A673 (cell line): ENCODE results near the gene ZNF831. TPM values are rescaled to one million over a fixed set of nuclear protein-coding genes. Genes with fewer than 3 reads are reported as not detected.

Source experiments
- BruUV-seq: library from RNA; stranded (reverse); fragments of 400-500 nt; replicated peaks from 2 replicates; lab custom pipeline; 2021; lab: Mats Ljungman, UMichigan
- CTCF ChIA-PET: fragments of 300-600 bp; sonication (Branson Sonifier 250); formaldehyde crosslinking; loops from one replicate; lab custom pipeline; 2022; ENCODE audit warnings: antibody characterized with exemption; lab: Charles Lee
- POLR2A ChIA-PET: fragments of 300-600 bp; sonication (Branson Sonifier 250); formaldehyde crosslinking; loops from one replicate; lab custom pipeline; 2022; ENCODE audit warnings: antibody characterized with exemption; ENCODE audit not compliant: low non-redundant PET; lab: Charles Lee
- DNase-seq: peaks from one replicate; pipeline ENCODE4 v3.0.0-alpha.2; 2015; ENCODE audit warnings: low spot score
- H3K27ac ChIP-seq: fragments of 200-600 bp; sonication (generic); 2 replicates; pipeline ENCODE4 v1.5.1; 2016; ENCODE audit warnings: mixed run types, low read depth, mild to moderate bottlenecking, mixed read lengths, antibody characterized with exemption, low read length; ENCODE audit not compliant: poor library complexity, severe bottlenecking
- H3K27me3 ChIP-seq: fragments of 200-600 bp; sonication (generic); replicated peaks from 2 replicates; pipeline ENCODE4 v1.6.1; 2017; ENCODE audit warnings: mixed run types, low read depth, mild to moderate bottlenecking, mixed read lengths, antibody characterized with exemption, low read length; ENCODE audit not compliant: insufficient read depth, poor library complexity
- H3K36me3 ChIP-seq: fragments of 200-600 bp; sonication (generic); 2 replicates; pipeline ENCODE4 v1.6.1; 2016; ENCODE audit warnings: mixed run types, mild to moderate bottlenecking, mixed read lengths, antibody characterized with exemption, low read length; ENCODE audit not compliant: insufficient read depth, poor library complexity, severe bottlenecking
- H3K4me1 ChIP-seq: fragments of 200-600 bp; sonication (generic); 2 replicates; pipeline ENCODE4 v1.6.1; 2017; ENCODE audit warnings: mixed run types, mild to moderate bottlenecking, mixed read lengths, antibody characterized with exemption, low read length; ENCODE audit not compliant: insufficient read depth, poor library complexity, severe bottlenecking
- H3K4me3 ChIP-seq: fragments of 200-600 bp; sonication (generic); 2 replicates; pipeline ENCODE4 v1.5.1; 2016; ENCODE audit warnings: low read depth, mixed run types, mild to moderate bottlenecking, mixed read lengths, low read length; ENCODE audit not compliant: poor library complexity, severe bottlenecking
- H3K9me3 ChIP-seq: fragments of 200-600 bp; sonication (generic); 2 replicates; pipeline ENCODE4 v1.6.1; 2016; ENCODE audit warnings: mixed run types, low read depth, mild to moderate bottlenecking, mixed read lengths, antibody characterized with exemption, low read length; ENCODE audit not compliant: poor library complexity, severe bottlenecking
- CTCF ChIP-seq: fragments of 300-800, 200-600 bp; sonication (generic); conservative IDR thresholded peaks from 2 replicates; pipeline ENCODE4 v1.5.1; 2017; ENCODE audit warnings: low read depth, mild to moderate bottlenecking, antibody characterized with exemption, low read length, moderate library complexity, mixed read lengths
- EZH2 ChIP-seq: fragments of 200-600 bp; sonication (generic); IDR thresholded peaks from 2 replicates; pipeline ENCODE4 v1.6.1; 2017; ENCODE audit warnings: borderline replicate concordance, low read depth, mild to moderate bottlenecking, mixed read lengths, antibody characterized with exemption, low read length; ENCODE audit not compliant: poor library complexity, severe bottlenecking
- intact Hi-C: fragments of 100-400 bp; cut with micrococcal nuclease; formaldehyde crosslinking; loops from one replicate; pipeline ENCODE4 v1.10.0; 2022; ENCODE audit not compliant: unreplicated experiment
- total RNA-seq: library from RNA; stranded (reverse); gene quantifications from 2 replicates; pipeline ENCODE4 v1.2.3, GENCODE V29; 2021

Gene ZNF831
- total RNA-seq, 1 experiment from 2014 or later, result not detected

DNA sequence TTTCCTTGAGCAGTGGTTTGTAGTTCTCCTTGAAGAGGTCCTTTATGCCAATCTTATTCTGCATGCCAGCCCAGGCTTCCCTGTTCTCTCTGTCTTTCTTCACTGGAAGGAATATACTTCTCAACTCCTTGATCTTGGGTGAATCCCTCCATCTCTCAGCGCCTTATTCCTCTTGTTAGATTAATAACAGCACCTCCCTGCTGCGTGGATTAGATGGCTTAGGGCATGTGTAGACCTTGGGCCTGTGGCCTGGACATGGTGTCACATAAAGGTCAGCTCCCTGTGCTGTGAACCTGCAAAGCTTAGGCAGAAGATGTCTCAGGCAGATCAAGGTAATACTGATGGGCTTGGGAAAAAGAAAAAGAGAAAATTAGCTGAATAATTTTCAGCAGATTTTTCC lies 18.3 kb downstream of the ZNF831 start:
- no peak overlapping the region for H3K27ac ChIP-seq
- TF ChIP-seq CTCF, result no peak
- TF ChIP-seq EZH2, result no peak
- H3K4me3 ChIP-seq, result no peak overlapping the region
- no TSS peak for BruUV-seq
- no peaks in the 10 kb centered on the region for H3K9me3 ChIP-seq
- H3K36me3 ChIP-seq, result no peaks in the 10 kb centered on the region
- ChIA-PET POLR2A (no interaction called here), CTCF (no interaction called here)
- no peaks in the 10 kb centered on the region for H3K27me3 ChIP-seq
- no peaks in the 10 kb centered on the region for H3K4me1 ChIP-seq
- no peak for DNase-seq
- intact Hi-C loops, result no loop called here

DNA sequence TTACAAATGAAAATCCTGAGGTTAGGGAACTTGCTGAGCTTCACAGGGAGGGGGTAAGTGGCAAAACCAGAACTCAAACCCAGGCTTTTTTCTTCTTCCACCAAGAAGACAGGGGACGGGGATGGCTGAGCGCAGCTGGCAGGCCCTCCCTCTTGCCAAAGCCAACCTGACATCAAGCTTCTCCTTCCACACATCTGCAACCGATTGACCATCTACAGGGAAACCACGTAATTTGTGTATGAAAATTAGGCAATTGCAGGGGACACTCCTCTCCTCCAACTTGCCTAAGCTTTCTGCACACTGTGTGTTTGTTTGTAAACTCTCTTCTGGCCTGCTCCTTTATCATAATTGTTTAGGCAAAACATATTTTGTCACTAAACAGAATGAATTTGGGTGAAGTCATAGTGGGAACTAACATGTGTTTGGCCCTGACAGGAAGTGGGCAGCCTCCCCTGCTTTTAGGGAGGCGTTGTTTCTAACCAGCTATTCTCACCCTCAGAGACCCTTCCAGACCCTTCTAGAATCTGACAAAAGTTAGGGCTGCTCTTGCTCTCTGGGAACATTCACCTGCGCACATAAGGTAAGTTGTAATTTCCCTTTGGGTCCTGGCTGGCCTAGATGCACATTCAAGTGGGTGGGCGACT lies 18.9 kb downstream of the ZNF831 start:
- Histone ChIP-seq H3K4me1 (no peaks in the 10 kb centered on the region), H3K36me3 (no peaks in the 10 kb centered on the region), H3K4me3 (no peak overlapping the region), H3K27ac (no peak overlapping the region), H3K27me3 (no peaks in the 10 kb centered on the region), H3K9me3 (no peaks in the 10 kb centered on the region)
- no peak for TF ChIP-seq CTCF
- no peak for TF ChIP-seq EZH2
- no TSS peak for BruUV-seq
- intact Hi-C loops, result no loop called here
- DNase-seq, result no peak
- POLR2A ChIA-PET, result no interaction called here
- CTCF ChIA-PET, result no interaction called here

DNA sequence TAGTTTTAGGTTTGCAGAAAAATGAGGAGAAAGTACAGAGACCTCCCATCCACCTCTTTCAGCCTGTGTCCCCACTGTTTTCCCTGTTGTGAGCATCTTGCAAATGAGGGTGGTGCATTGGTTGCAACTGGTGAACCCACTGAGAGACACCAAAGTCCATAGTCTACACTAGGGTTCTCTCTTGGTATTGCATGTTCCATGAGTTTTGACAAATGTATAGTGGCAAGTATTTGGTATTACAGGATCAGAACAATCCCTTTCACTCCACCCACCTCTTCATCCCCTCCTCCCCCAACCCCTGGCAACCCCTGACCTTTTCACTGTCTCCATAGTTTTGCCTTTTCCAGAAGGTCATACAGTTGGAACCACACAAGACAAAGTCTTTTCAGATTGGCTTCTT lies 20.1 kb downstream of the ZNF831 start:
- ChIA-PET POLR2A (no interaction called here), CTCF (no interaction called here)
- intact Hi-C loops, result no loop called here
- no peak for DNase-seq
- H3K4me1 ChIP-seq, result no peaks in the 10 kb centered on the region
- H3K36me3 ChIP-seq, result no peaks in the 10 kb centered on the region
- H3K27ac ChIP-seq, result no peak overlapping the region
- no peaks in the 10 kb centered on the region for H3K9me3 ChIP-seq
- H3K27me3 ChIP-seq, result no peaks in the 10 kb centered on the region
- H3K4me3 ChIP-seq, result no peak overlapping the region
- BruUV-seq, result no TSS peak
- TF ChIP-seq EZH2, result no peak
- TF ChIP-seq CTCF, result no peak
